RWPE2 (cell line): ENCODE results near the gene CACNA2D3.

Experiments used
- ATAC-seq: fragments of 200-7000 bp; cut with Tn5 transposase; 3 replicates; pipeline ENCODE4 v1.9.1; 2021; ENCODE audit warnings: low read depth
- DNase-seq: peaks from one replicate; pipeline ENCODE4 v3.0.0-alpha.2; 2020; ENCODE audit warnings: low spot score
- H3K27ac ChIP-seq: fragments of 450-650 bp; 2 replicates; pipeline ENCODE4 v1.5.1; 2017; ENCODE audit warnings: mild to moderate bottlenecking; ENCODE audit not compliant: poor library complexity, severe bottlenecking
- H3K27me3 ChIP-seq: fragments of 250-450 bp; sonication (Bioruptor Pico); 2 replicates; pipeline ENCODE4 v1.5.1; 2021; ENCODE audit warnings: mild to moderate bottlenecking, moderate library complexity; ENCODE audit not compliant: insufficient read depth, poor library complexity, severe bottlenecking
- H3K36me3 ChIP-seq: fragments of 250-450 bp; sonication (Bioruptor Pico); 2 replicates; pipeline ENCODE4 v1.5.1; 2020; ENCODE audit warnings: low read depth, mild to moderate bottlenecking, moderate library complexity
- H3K4me1 ChIP-seq: fragments of 250-450 bp; sonication (Bioruptor Pico); 2 replicates; pipeline ENCODE4 v1.5.1; 2021; ENCODE audit warnings: mild to moderate bottlenecking, moderate library complexity; ENCODE audit not compliant: insufficient read depth, poor library complexity, severe bottlenecking
- H3K4me3 ChIP-seq: fragments of 250-450 bp; sonication (Bioruptor Pico); 2 replicates; pipeline ENCODE4 v1.5.1; 2021; ENCODE audit warnings: mild to moderate bottlenecking, moderate library complexity; ENCODE audit not compliant: severe bottlenecking
- H3K9me3 ChIP-seq: fragments of 250-450 bp; sonication (Bioruptor Pico); 2 replicates; pipeline ENCODE4 v1.5.1; 2021; ENCODE audit warnings: mild to moderate bottlenecking, moderate library complexity; ENCODE audit not compliant: severe bottlenecking
- CTCF ChIP-seq: fragments of 450-650 bp; IDR thresholded peaks from one replicate; pipeline ENCODE4 v1.5.1; 2017; ENCODE audit warnings: mild to moderate bottlenecking, moderate library complexity; ENCODE audit not compliant: poor library complexity, severe bottlenecking

Gene CACNA2D3

GRCh38 chr3:54527953-54528352 lies 405.6 kb downstream of the CACNA2D3 start:
- DNase-seq (no peak), ATAC-seq (no peak)
- H3K36me3 ChIP-seq = no peaks in the 10 kb centered on the region

GRCh38 chr3:54528668-54529067 lies 406.3 kb downstream of the CACNA2D3 start:
- no peak for ATAC-seq
- H3K4me3 ChIP-seq = no peak overlapping the region

More at GRCh38 chr3:54527953-54528352, 405.6 kb downstream of the CACNA2D3 start:
- Histone ChIP-seq H3K4me1 (no peaks in the 10 kb centered on the region), H3K27me3 (no peaks in the 10 kb centered on the region), H3K4me3 (no peak overlapping the region), H3K27ac (no peak overlapping the region), H3K9me3 (no peaks in the 10 kb centered on the region)
- no peak for TF ChIP-seq CTCF

GRCh38 chr3:54530091-54530490 lies 407.7 kb downstream of the CACNA2D3 start:
- no peak for TF ChIP-seq CTCF
- no peaks in the 10 kb centered on the region for H3K27me3 ChIP-seq
- DNase-seq = no peak
- H3K4me1 ChIP-seq = no peaks in the 10 kb centered on the region
- ATAC-seq = no peak
- H3K9me3 ChIP-seq = no peaks in the 10 kb centered on the region
- no peak overlapping the region for H3K27ac ChIP-seq
- no peaks in the 10 kb centered on the region for H3K36me3 ChIP-seq
- no peak overlapping the region for H3K4me3 ChIP-seq

More at GRCh38 chr3:54528668-54529067, 406.3 kb downstream of the CACNA2D3 start:
- TF ChIP-seq CTCF = no peak
- no peaks in the 10 kb centered on the region for H3K4me1 ChIP-seq
- DNase-seq = no peak
- no peaks in the 10 kb centered on the region for H3K9me3 ChIP-seq
- no peak overlapping the region for H3K27ac ChIP-seq
- no peaks in the 10 kb centered on the region for H3K36me3 ChIP-seq
- no peaks in the 10 kb centered on the region for H3K27me3 ChIP-seq

- no peak for ATAC-seq
- H3K27me3 ChIP-seq = no peaks in the 10 kb centered on the region
- no peaks in the 10 kb centered on the region for H3K9me3 ChIP-seq
- H3K36me3 ChIP-seq = no peaks in the 10 kb centered on the region
- no peak overlapping the region for H3K4me3 ChIP-seq
- no peak overlapping the region for H3K27ac ChIP-seq
- TF ChIP-seq CTCF = no peak
- DNase-seq = no peak
- H3K4me1 ChIP-seq = no peaks in the 10 kb centered on the region
Measured at GRCh38 chr3:54530944-54531343, 408.6 kb downstream of the CACNA2D3 start.

GRCh38 chr3:54531741-54532140 lies 409.4 kb downstream of the CACNA2D3 start:
- ATAC-seq = no peak
- H3K9me3 ChIP-seq = no peaks in the 10 kb centered on the region
- DNase-seq = no peak
- H3K4me3 ChIP-seq = no peak overlapping the region
- no peak for TF ChIP-seq CTCF
- H3K4me1 ChIP-seq = no peaks in the 10 kb centered on the region
- H3K27me3 ChIP-seq = no peaks in the 10 kb centered on the region
- no peaks in the 10 kb centered on the region for H3K36me3 ChIP-seq
- no peak overlapping the region for H3K27ac ChIP-seq
